HG02588 (cell line): Measurements from ENCODE around the gene MOB3A.
"Not testable (repeated sequence)": the region's sequence is repeated elsewhere in the genome, so short reads cannot be mapped to it uniquely, and the experiment has no call there.

Experiments used
- ATAC-seq: cut with Tn5 transposase; IDR thresholded peaks from one replicate; pipeline ENCODE4 v1.9.1; 2021; ENCODE audit warnings: mild to moderate bottlenecking, moderate library complexity; ENCODE audit not compliant: unreplicated experiment

MOB3A gene

GRCh38 chr19:2109046-2109864 lies 13.1 kb upstream of the MOB3A start:
- no peak for ATAC-seq

- ATAC-seq, result no peak
These were observed 12.3 kb upstream of the MOB3A start for GRCh38 chr19:2108251-2109016.

GRCh38 chr19:2103045-2103707 lies 7.0 kb upstream of the MOB3A start:
- ATAC-seq, result no peak

GRCh38 chr19:2101417-2102335 lies 5.5 kb upstream of the MOB3A start:
- no peak for ATAC-seq

GRCh38 chr19:2100719-2101061 lies 4.6 kb upstream of the MOB3A start:
- ATAC-seq, result no peak

GRCh38 chr19:2099937-2100718 lies 4.0 kb upstream of the MOB3A start:
- no peak for ATAC-seq

GRCh38 chr19:2099054-2099501 lies 3.0 kb upstream of the MOB3A start:
- no peak for ATAC-seq

- no peak for ATAC-seq
These were observed 1.8 kb upstream of the MOB3A start for GRCh38 chr19:2097886-2098327.

- peak; percentile 8 for ATAC-seq
These were observed 1.2 kb upstream of the MOB3A start for GRCh38 chr19:2097203-2097885.

- ATAC-seq, result peak; percentile 57
These were observed 515 bp upstream of the MOB3A start, which contains the start of gene IZUMO4 for GRCh38 chr19:2096480-2097202. IZUMO4 (plus strand) TSS chr19:2096915; CDS start chr19:2096946, 31 bp downstream.

- ATAC-seq, result not testable (repeated sequence)
These were observed 4.1 kb downstream of the MOB3A start for GRCh38 chr19:2091926-2092525.

GRCh38 chr19:2089727-2090053 lies 6.4 kb downstream of the MOB3A start:
- ATAC-seq, result no peak

GRCh38 chr19:2089001-2089711 lies 7.0 kb downstream of the MOB3A start:
- ATAC-seq, result no peak

GRCh38 chr19:2087621-2088100 lies 8.5 kb downstream of the MOB3A start:
- ATAC-seq, result no peak

- ATAC-seq, result not testable (repeated sequence)
These were observed 9.2 kb downstream of the MOB3A start for GRCh38 chr19:2086695-2087620.

- ATAC-seq, result peak; percentile 28
These were observed 11.0 kb downstream of the MOB3A start for GRCh38 chr19:2084993-2085720.
